PC-3 (cell line): ENCODE results near the gene IRF2. TPM values are rescaled to one million over a fixed set of nuclear protein-coding genes. Genes with fewer than 3 reads are reported as not detected.

Experiments used
- ATAC-seq: fragments of 200-7000 bp; cut with Tn5 transposase; 2 replicates; pipeline ENCODE4 v1.9.1; 2020; ENCODE audit warnings: mild to moderate bottlenecking, moderate library complexity
- BruUV-seq: library from RNA; stranded (reverse); fragments of 400-500 nt; replicated peaks from 2 replicates; lab custom pipeline; 2021; lab: Mats Ljungman, UMichigan
- CTCF ChIA-PET: fragments of 300-600 bp; sonication (Branson Sonifier 250); formaldehyde crosslinking; loops from one replicate; lab custom pipeline; 2022; ENCODE audit warnings: antibody characterized with exemption; lab: Charles Lee
- POLR2A ChIA-PET: fragments of 300-600 bp; sonication (Branson Sonifier 250); formaldehyde crosslinking; loops from one replicate; lab custom pipeline; 2022; ENCODE audit warnings: antibody characterized with exemption; ENCODE audit not compliant: unreplicated experiment; lab: Charles Lee
- DNase-seq: peaks from one replicate; pipeline ENCODE4 v3.0.0-alpha.2; 2015
- H2AFZ ChIP-seq: fragments of 300-600 bp; sonication (generic); 2 replicates; pipeline ENCODE4 v1.6.0; 2016; ENCODE audit warnings: antibody characterized with exemption, low read length
- H3F3A ChIP-seq: fragments of 300-600 bp; sonication (generic); one replicate; pipeline ENCODE4 v1.6.0; 2017; ENCODE audit warnings: antibody characterized with exemption, low read length, control low read depth, mild to moderate bottlenecking; ENCODE audit not compliant: unreplicated experiment
- H3K27ac ChIP-seq: fragments of 300-600 bp; sonication (generic); 2 replicates; pipeline ENCODE4 v1.5.1; 2016; ENCODE audit warnings: mild to moderate bottlenecking, low read length
- H3K27me3 ChIP-seq: fragments of 300-600 bp; sonication (generic); 2 replicates; pipeline ENCODE4 v1.6.1; 2016; ENCODE audit warnings: low read length, mixed read lengths
- H3K36me3 ChIP-seq: fragments of 300-600 bp; sonication (generic); 2 replicates; pipeline ENCODE4 v1.6.1; 2016; ENCODE audit warnings: low read depth, mixed run types, low read length, mixed read lengths
- H3K4me1 ChIP-seq: fragments of 300-600 bp; sonication (generic); 2 replicates; pipeline ENCODE4 v1.5.1; 2016; ENCODE audit warnings: low read length; ENCODE audit not compliant: insufficient read depth
- H3K4me2 ChIP-seq: fragments of 300-600 bp; sonication (generic); 2 replicates; pipeline ENCODE4 v1.6.0; 2016; ENCODE audit warnings: low read length
- H3K4me3 ChIP-seq: fragments of 300-600 bp; sonication (generic); 2 replicates; pipeline ENCODE4 v1.5.1; 2016; ENCODE audit warnings: mild to moderate bottlenecking, low read length, mixed read lengths
- H3K79me2 ChIP-seq: fragments of 300-600 bp; sonication (generic); 2 replicates; pipeline ENCODE4 v1.6.1; 2017; ENCODE audit warnings: low read length, mixed read lengths
- H3K9ac ChIP-seq: fragments of 300-600 bp; sonication (generic); 2 replicates; pipeline ENCODE4 v1.6.0; 2016; ENCODE audit warnings: mild to moderate bottlenecking, low read length
- H3K9me2 ChIP-seq: fragments of 300-600 bp; sonication (generic); replicated peaks from 2 replicates; pipeline ENCODE4 v1.6.1; 2016; ENCODE audit warnings: mixed run types, low read length, mixed read lengths
- H3K9me3 ChIP-seq: fragments of 300-600 bp; sonication (generic); 2 replicates; pipeline ENCODE4 v1.6.1; 2016; ENCODE audit warnings: low read length, mixed read lengths
- H4K20me1 ChIP-seq: fragments of 300-600 bp; sonication (generic); 2 replicates; pipeline ENCODE4 v1.6.1; 2016; ENCODE audit warnings: low read length, mixed read lengths
- EZH2 ChIP-seq: fragments of 300-600 bp; sonication (generic); IDR thresholded peaks from one replicate; pipeline ENCODE4 v1.6.1; 2017; ENCODE audit warnings: antibody characterized with exemption, mild to moderate bottlenecking, low read length; ENCODE audit not compliant: unreplicated experiment
- EZH2phosphoT487 ChIP-seq: fragments of 300-600 bp; sonication (generic); IDR thresholded peaks from 2 replicates; pipeline ENCODE4 v1.6.1; 2018; ENCODE audit warnings: mild to moderate bottlenecking, antibody characterized with exemption, low read length, borderline replicate concordance
- intact Hi-C: fragments of 100-400 bp; cut with micrococcal nuclease; formaldehyde crosslinking; loops from 2 replicates; pipeline ENCODE4 v1.9.0; 2023
- total RNA-seq: library from RNA; depleted of rRNA; stranded (reverse); fragments of >200 nt; gene quantifications from 2 replicates; pipeline ENCODE4 v1.2.3, GENCODE V29; 2014
- TF ChIP-seq, protein P1 (sequence below): fragments of 300-600 bp; sonication (generic); conservative IDR thresholded peaks from 2 replicates; pipeline ENCODE4 v1.5.1; 2017; ENCODE audit warnings: antibody characterized with exemption, low read depth, mild to moderate bottlenecking, low read length

IRF2 gene
- total RNA-seq, 1 experiment from 2014 or later = 7.7 TPM

DNA sequence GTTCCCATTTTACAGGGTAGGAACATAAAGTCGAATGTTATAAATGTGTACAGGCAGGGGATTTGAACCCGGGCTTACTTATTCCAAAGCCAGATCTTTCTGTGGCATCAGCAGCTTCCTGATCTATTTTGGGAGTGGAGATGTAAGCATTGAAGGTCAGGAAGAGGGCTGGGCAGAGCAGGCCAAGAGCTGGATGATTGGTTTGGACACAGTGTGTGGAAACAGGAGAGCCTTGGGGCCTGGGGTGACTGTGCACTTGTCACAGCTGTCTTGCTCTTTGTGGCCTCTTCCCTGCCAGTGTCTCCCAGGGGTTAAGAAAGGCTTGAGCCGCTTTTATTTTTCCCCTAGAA is 128.8 kb downstream of the IRF2 start:
- Histone ChIP-seq H3F3A (no peaks in the 10 kb centered on the region), H3K4me1 (peaks cover 17% of the 10 kb centered on the region), H3K4me3 (no peak overlapping the region), H3K9me2 (no peaks in the 10 kb centered on the region), H3K9me3 (no peaks in the 10 kb centered on the region), H3K27ac (no peak overlapping the region), H3K4me2 (no peak overlapping the region), H3K9ac (no peak overlapping the region), H2AFZ (no peak overlapping the region), H3K36me3 (no peaks in the 10 kb centered on the region), H3K27me3 (no peaks in the 10 kb centered on the region), H4K20me1 (no peaks in the 10 kb centered on the region), H3K79me2 (no peaks in the 10 kb centered on the region)
- ATAC-seq (no peak), DNase-seq (no peak)
- ChIA-PET POLR2A (no interaction called here), CTCF (no interaction called here)
- intact Hi-C loops = no loop called here
- no TSS peak for BruUV-seq
- TF ChIP-seq EZH2phosphoT487 = no peak
- no peak for TF ChIP-seq EZH2
- TF ChIP-seq, protein P1, sequence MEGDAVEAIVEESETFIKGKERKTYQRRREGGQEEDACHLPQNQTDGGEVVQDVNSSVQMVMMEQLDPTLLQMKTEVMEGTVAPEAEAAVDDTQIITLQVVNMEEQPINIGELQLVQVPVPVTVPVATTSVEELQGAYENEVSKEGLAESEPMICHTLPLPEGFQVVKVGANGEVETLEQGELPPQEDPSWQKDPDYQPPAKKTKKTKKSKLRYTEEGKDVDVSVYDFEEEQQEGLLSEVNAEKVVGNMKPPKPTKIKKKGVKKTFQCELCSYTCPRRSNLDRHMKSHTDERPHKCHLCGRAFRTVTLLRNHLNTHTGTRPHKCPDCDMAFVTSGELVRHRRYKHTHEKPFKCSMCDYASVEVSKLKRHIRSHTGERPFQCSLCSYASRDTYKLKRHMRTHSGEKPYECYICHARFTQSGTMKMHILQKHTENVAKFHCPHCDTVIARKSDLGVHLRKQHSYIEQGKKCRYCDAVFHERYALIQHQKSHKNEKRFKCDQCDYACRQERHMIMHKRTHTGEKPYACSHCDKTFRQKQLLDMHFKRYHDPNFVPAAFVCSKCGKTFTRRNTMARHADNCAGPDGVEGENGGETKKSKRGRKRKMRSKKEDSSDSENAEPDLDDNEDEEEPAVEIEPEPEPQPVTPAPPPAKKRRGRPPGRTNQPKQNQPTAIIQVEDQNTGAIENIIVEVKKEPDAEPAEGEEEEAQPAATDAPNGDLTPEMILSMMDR = no peak

DNA sequence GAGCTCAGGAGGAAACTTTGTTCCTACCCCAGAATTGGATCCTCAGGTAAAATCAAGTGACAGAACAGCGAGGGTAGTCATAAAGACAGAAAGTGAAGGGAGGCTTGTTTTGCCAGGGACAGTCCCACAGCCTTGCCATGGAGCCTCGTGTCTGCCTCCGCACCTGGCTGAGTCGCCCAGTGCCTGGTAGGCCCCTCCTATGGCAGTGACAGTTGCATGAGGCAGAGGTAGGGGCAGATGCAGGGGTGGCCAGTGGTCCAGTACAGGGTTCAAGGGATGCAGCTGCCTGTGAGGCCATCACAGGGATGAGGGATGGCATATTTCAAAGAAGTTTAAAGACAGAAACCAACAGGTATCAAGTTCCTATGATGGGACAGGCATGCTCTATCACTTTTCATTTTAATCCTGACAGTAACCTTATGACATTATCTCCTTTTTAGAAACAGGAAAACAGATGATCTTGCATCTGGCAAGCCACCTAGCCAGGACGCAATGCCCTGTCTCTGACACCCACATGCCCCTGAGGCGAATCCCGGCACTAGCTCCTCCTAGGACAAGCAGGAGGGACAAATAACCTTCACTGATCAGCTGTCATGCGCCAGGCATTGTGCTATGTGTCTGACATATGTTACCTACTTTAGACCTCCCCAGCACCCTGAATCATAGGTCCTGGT is 129.3 kb downstream of the IRF2 start:
- intact Hi-C loops = loop anchor here (5.0 kb wide), 2 partner anchors 37 to 57 kb away; no protein-coding TSS in a partner anchor
- H2AFZ ChIP-seq = no peak overlapping the region
- no peaks in the 10 kb centered on the region for H3K36me3 ChIP-seq
- H3K9ac ChIP-seq = no peak overlapping the region
- H3K4me3 ChIP-seq = no peak overlapping the region
- no peaks in the 10 kb centered on the region for H3K9me2 ChIP-seq
- TF ChIP-seq EZH2phosphoT487 (no peak), EZH2 (no peak)
- TF ChIP-seq, protein P1 = no peak
- DNase-seq (no peak), ATAC-seq (no peak)
- ChIA-PET CTCF (no interaction called here), POLR2A (no interaction called here)
- H3F3A ChIP-seq = no peaks in the 10 kb centered on the region
- H3K27me3 ChIP-seq = no peaks in the 10 kb centered on the region
- H4K20me1 ChIP-seq = no peaks in the 10 kb centered on the region
- H3K4me1 ChIP-seq = peaks cover 17% of the 10 kb centered on the region
- no TSS peak for BruUV-seq
- no peak overlapping the region for H3K27ac ChIP-seq
- H3K9me3 ChIP-seq = no peaks in the 10 kb centered on the region
- no peak overlapping the region for H3K4me2 ChIP-seq
- H3K79me2 ChIP-seq = no peaks in the 10 kb centered on the region

DNA sequence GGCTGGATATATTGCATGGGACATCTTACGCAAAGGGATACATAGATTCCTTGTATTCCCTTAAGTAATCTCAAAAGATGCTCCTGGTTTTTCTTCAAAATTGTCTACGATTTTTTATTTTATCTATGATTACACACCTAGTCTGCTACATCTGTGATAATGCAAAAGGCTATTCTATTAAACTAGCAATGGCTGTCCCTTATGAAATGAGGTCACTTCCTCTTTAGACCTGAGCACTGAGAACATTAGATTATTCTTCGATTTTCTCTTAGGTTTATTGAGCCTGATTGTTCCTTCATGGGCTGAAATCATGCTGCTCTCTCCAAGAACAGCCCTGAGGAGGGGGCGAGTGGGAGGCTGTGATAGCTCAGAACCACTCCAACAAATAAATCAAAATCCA is 129.9 kb downstream of the IRF2 start:
- Histone ChIP-seq H3F3A (no peaks in the 10 kb centered on the region), H3K9me3 (no peaks in the 10 kb centered on the region), H3K4me2 (peak overlapping the region; percentile 84), H4K20me1 (no peaks in the 10 kb centered on the region), H3K36me3 (no peaks in the 10 kb centered on the region), H3K27ac (no peak overlapping the region), H3K4me1 (peaks cover 17% of the 10 kb centered on the region), H3K27me3 (no peaks in the 10 kb centered on the region), H3K4me3 (no peak overlapping the region; the same call in 1 of the 2 replicates), H3K79me2 (no peaks in the 10 kb centered on the region), H3K9ac (no peak overlapping the region), H2AFZ (peak overlapping the region; percentile 93; the same call in 1 of the 2 replicates), H3K9me2 (no peaks in the 10 kb centered on the region)
- ChIA-PET CTCF (no interaction called here), POLR2A (no interaction called here)
- intact Hi-C loops = loop anchor here (5.0 kb wide), 2 partner anchors 38 to 58 kb away; no protein-coding TSS in a partner anchor
- no peak for ATAC-seq
- no peak for TF ChIP-seq EZH2
- TF ChIP-seq, protein P1 = no peak
- TF ChIP-seq EZH2phosphoT487 = no peak
- DNase-seq = no peak
- BruUV-seq = no TSS peak
